HepG2 (cell line): ENCODE data around the gene DENND5B. TPM values are rescaled to one million over a fixed set of nuclear protein-coding genes. Genes with fewer than 3 reads are reported as not detected.
A peak's percentile ranks its signal among the peaks of the same experiment; 100 is the strongest.

Source experiments
- ATAC-seq: fragments of 200-7000 bp; cut with Tn5 transposase; 3 replicates; pipeline ENCODE4 v1.9.1; 2020; ENCODE audit warnings: mild to moderate bottlenecking, moderate library complexity
- BruUV-seq: library from RNA; stranded (reverse); fragments of 400-500 nt; replicated peaks from 2 replicates; lab custom pipeline; 2021; lab: Mats Ljungman, UMichigan
- CTCF ChIA-PET: fragments of 300-600 bp; formaldehyde crosslinking; extraction: SDS; loops from one replicate; lab custom pipeline; 2021; ENCODE audit warnings: low total read pairs, inconsistent platforms, low intra/inter-chr PET ratio; lab: Yijun Ruan, JAX
- POLR2A ChIA-PET: fragments of 350-600 bp; sonication (Branson Sonifier 250); formaldehyde crosslinking; loops from one replicate; lab custom pipeline; 2020; ENCODE audit warnings: antibody characterized with exemption, inconsistent platforms; lab: Yijun Ruan, JAX
- DNase-seq: peaks from one replicate; pipeline ENCODE4 v3.0.0-alpha.2; 2015; ENCODE audit warnings: low spot score
- FAIRE-seq: peaks from 3 replicates; lab custom pipeline; 2011; peaks lifted over from hg19 to GRCh38; lab: Jason Lieb, UNC
- H2AFZ ChIP-seq: one replicate; pipeline ENCODE4 v1.6.1; 2011; ENCODE audit warnings: low read length, inconsistent platforms
- H3K27ac ChIP-seq: fragments of 300-600 bp; 3 replicates; pipeline ENCODE4 v1.8.0; 2011; ENCODE audit warnings: mixed run types, mild to moderate bottlenecking, mixed read lengths, low read length, inconsistent platforms; ENCODE audit not compliant: insufficient read depth; ENCODE audit errors: extremely low read length
- H3K27me3 ChIP-seq, 2 experiments: fragments of 200-600 bp in 1 of 2; 2 replicates in 1 of 2; 3 replicates in 1 of 2; pipeline versions ENCODE4 v1.6.0 to v1.8.0; 2011; ENCODE audit warnings: low read length in 2 of 2, mild to moderate bottlenecking in 2 of 2, moderate library complexity in 2 of 2, inconsistent platforms in 1 of 2; ENCODE audit not compliant: insufficient read depth in 2 of 2, control insufficient read depth in 1 of 2
- H3K36me3 ChIP-seq, 2 experiments: fragments of 200-600 bp in 1 of 2; replicated peaks in 1 of 2; 2 replicates in 1 of 2; 3 replicates in 1 of 2; pipeline versions ENCODE4 v1.5.1 to v1.8.0; 2011; ENCODE audit warnings: low read length in 2 of 2, inconsistent platforms in 1 of 2; ENCODE audit not compliant: insufficient read depth in 2 of 2, control insufficient read depth in 1 of 2
- H3K4me1 ChIP-seq: 2 replicates; pipeline ENCODE4 v1.5.1; 2012; ENCODE audit warnings: low read length, inconsistent platforms; ENCODE audit not compliant: insufficient read depth
- H3K4me2 ChIP-seq: 2 replicates; pipeline ENCODE4 v1.6.0; 2011; ENCODE audit warnings: low read depth, low read length, inconsistent platforms
- H3K4me3 ChIP-seq, 3 experiments: fragments of 200-600 bp in 1 of 3; sonication (generic), shearing (Covaris generic) in 1 of 3; replicated peaks in 1 of 3; 2 replicates each; pipeline ENCODE4 v1.5.1; 2011 to 2016; ENCODE audit warnings: low read length in 3 of 3, inconsistent platforms in 2 of 3, low read depth in 2 of 3, mild to moderate bottlenecking in 2 of 3, control low read depth in 1 of 3, mixed read lengths in 1 of 3; ENCODE audit not compliant: insufficient read depth in 1 of 3
- H3K79me2 ChIP-seq: one replicate; pipeline ENCODE4 v1.6.1; 2011; ENCODE audit warnings: low read length, inconsistent platforms; ENCODE audit not compliant: insufficient read depth
- H3K9ac ChIP-seq: 2 replicates; pipeline ENCODE4 v1.6.0; 2011; ENCODE audit warnings: mild to moderate bottlenecking, low read depth, low read length, inconsistent platforms; ENCODE audit not compliant: insufficient read depth
- H3K9me3 ChIP-seq: 2 replicates; pipeline ENCODE4 v1.5.1; 2012; ENCODE audit warnings: mild to moderate bottlenecking, low read length
- H4K20me1 ChIP-seq: 2 replicates; pipeline ENCODE4 v1.6.0; 2011; ENCODE audit warnings: inconsistent platforms, mild to moderate bottlenecking, low read length, moderate library complexity; ENCODE audit not compliant: insufficient read depth
- CHD2 ChIP-seq: IDR thresholded peaks from 2 replicates; pipeline ENCODE4 v1.6.1; 2011; ENCODE audit warnings: low read depth, low read length, improper control_type of control experiment
- FOSL2 ChIP-seq: sonication (generic); formaldehyde crosslinking; IDR thresholded peaks from 2 replicates; pipeline ENCODE4 v1.4.0; 2020; ENCODE audit warnings: missing genetic modification reagents
- FOXA3 ChIP-seq: IDR thresholded peaks from 2 replicates; pipeline ENCODE4 v1.6.1; 2016; ENCODE audit warnings: missing genetic modification reagents, missing compliant biosample characterization
- MIER2 ChIP-seq: IDR thresholded peaks from 2 replicates; pipeline ENCODE4 v1.6.1; 2016; ENCODE audit warnings: missing biosample characterization, missing genetic modification reagents
- NAIF1 ChIP-seq: sonication (generic); formaldehyde crosslinking; IDR thresholded peaks from 2 replicates; pipeline ENCODE4 v1.5.0; 2020; ENCODE audit warnings: mild to moderate bottlenecking, missing genetic modification reagents, borderline replicate concordance
- POLR2A ChIP-seq, 2 experiments: IDR thresholded peaks; 2 replicates each; pipeline ENCODE4 v1.6.1; 2011; ENCODE audit warnings: low read depth in 2 of 2, low read length in 2 of 2, mild to moderate bottlenecking in 1 of 2, moderate library complexity in 1 of 2; ENCODE audit not compliant: insufficient read depth in 1 of 2
- RNF2 ChIP-seq: fragments of 450-650 bp; conservative IDR thresholded peaks from 2 replicates; pipeline ENCODE4 v1.6.1; 2016; ENCODE audit warnings: low read depth
- SOX13 ChIP-seq, 3 experiments: fragments of 450-650 bp in 1 of 3; sonication (generic) in 1 of 3; formaldehyde crosslinking in 1 of 3; IDR thresholded peaks in 2 of 3; conservative IDR thresholded peaks in 1 of 3; 2 replicates each; pipeline versions ENCODE4 v1.5.0 to v1.6.1; 2016 to 2020; ENCODE audit warnings: antibody characterized with exemption in 1 of 3, mild to moderate bottlenecking in 1 of 3, missing compliant biosample characterization in 1 of 3, missing genetic modification reagents in 1 of 3, moderate library complexity in 1 of 3
- ZFP62 ChIP-seq: sonication (generic); formaldehyde crosslinking; IDR thresholded peaks from 2 replicates; pipeline ENCODE4 v1.4.0; 2020; ENCODE audit warnings: missing genetic modification reagents
- ZFY ChIP-seq: sonication (generic); formaldehyde crosslinking; IDR thresholded peaks from 2 replicates; pipeline ENCODE4 v1.4.0; 2020; ENCODE audit warnings: missing genetic modification reagents
- ZNF207 ChIP-seq: fragments of 450-650 bp; IDR thresholded peaks from 2 replicates; pipeline ENCODE4 v1.6.1; 2016; ENCODE audit warnings: antibody characterized with exemption, borderline replicate concordance
- ZNF3 ChIP-seq: IDR thresholded peaks from 2 replicates; pipeline ENCODE4 v1.7.0; 2017; ENCODE audit warnings: inconsistent platforms
- ZNF572 ChIP-seq: sonication (generic); formaldehyde crosslinking; IDR thresholded peaks from 2 replicates; pipeline ENCODE4 v1.5.1; 2020; ENCODE audit warnings: mild to moderate bottlenecking, missing genetic modification reagents
- ZNF614 ChIP-seq: IDR thresholded peaks from 2 replicates; pipeline ENCODE4 v1.6.1; 2018; ENCODE audit warnings: missing biosample characterization, missing genetic modification reagents, inconsistent platforms, borderline replicate concordance
- ZNF776 ChIP-seq: sonication (generic); formaldehyde crosslinking; IDR thresholded peaks from 2 replicates; pipeline ENCODE4 v1.4.0; 2020; ENCODE audit warnings: mild to moderate bottlenecking, missing genetic modification reagents
- ZNF792 ChIP-seq: IDR thresholded peaks from 2 replicates; pipeline ENCODE4 v1.6.1; 2016
- WGBS: methylation state at CpG from one replicate; pipeline ENCODE4 v1.1.6; 2017; ENCODE audit warnings: low lambda C conversion rate; 5-methylcytosine and 5-hydroxymethylcytosine counted together
- in situ Hi-C: cut with HindIII; loops from 2 replicates; pipeline ENCODE4 v1.10.0; 2017; ENCODE audit warnings: low pct_unique_long_range_greater_than_20kb; ENCODE audit not compliant: extremely low pct_ligation_motif_present
- intact Hi-C: fragments of 100-400 bp; cut with micrococcal nuclease; formaldehyde crosslinking; loops from one replicate; pipeline ENCODE4 v1.10.0; 2022; ENCODE audit not compliant: unreplicated experiment
- polyA plus RNA-seq, 8 experiments: library from polyadenylated mRNA; depleted of rRNA in 3 of 8; stranded (reverse) in 7 of 8; unstranded in 1 of 8; fragments of >200 nt; fragmentation: Illumina TruSeq in 4 of 8; extraction: Trizol in 4 of 8; gene quantifications; 2 replicates each; pipeline versions ENCODE4 v1.2.1 to v1.2.3, GENCODE V29; 2011 to 2016; ENCODE audit warnings: low read depth in 4 of 8, missing spikeins in 1 of 8, mixed read lengths in 1 of 8; ENCODE audit not compliant: insufficient read depth in 1 of 8
- total RNA-seq, 5 experiments: library from RNA; depleted of rRNA; stranded (reverse); fragments of >200 nt; fragmentation: Illumina TruSeq; extraction: Trizol; gene quantifications; 2 replicates each; pipeline ENCODE4 v1.2.3, GENCODE V29; 2016; ENCODE audit warnings: low read depth in 1 of 5
- TF ChIP-seq, protein P1 (sequence below): sonication (generic); formaldehyde crosslinking; IDR thresholded peaks from 2 replicates; pipeline ENCODE4 v1.4.0; 2020; ENCODE audit warnings: low read depth, mild to moderate bottlenecking, missing genetic modification reagents
- TF ChIP-seq, protein P2 (sequence below): sonication (generic); formaldehyde crosslinking; conservative IDR thresholded peaks from 2 replicates; pipeline ENCODE4 v1.8.0; 2022; ENCODE audit warnings: mild to moderate bottlenecking, moderate library complexity, missing genetic modification reagents
- TF ChIP-seq, protein P3 (sequence below): sonication (generic); formaldehyde crosslinking; IDR thresholded peaks from 2 replicates; pipeline ENCODE4 v1.9.0; 2022; ENCODE audit warnings: low read depth, missing genetic modification reagents

The DENND5B gene
- total and polyA plus RNA-seq, 2 of the 13 experiments (the other 11 are each of a cell fraction or from before 2014, with no cell fraction given), result 14.7 to 18.7 TPM

DNA sequence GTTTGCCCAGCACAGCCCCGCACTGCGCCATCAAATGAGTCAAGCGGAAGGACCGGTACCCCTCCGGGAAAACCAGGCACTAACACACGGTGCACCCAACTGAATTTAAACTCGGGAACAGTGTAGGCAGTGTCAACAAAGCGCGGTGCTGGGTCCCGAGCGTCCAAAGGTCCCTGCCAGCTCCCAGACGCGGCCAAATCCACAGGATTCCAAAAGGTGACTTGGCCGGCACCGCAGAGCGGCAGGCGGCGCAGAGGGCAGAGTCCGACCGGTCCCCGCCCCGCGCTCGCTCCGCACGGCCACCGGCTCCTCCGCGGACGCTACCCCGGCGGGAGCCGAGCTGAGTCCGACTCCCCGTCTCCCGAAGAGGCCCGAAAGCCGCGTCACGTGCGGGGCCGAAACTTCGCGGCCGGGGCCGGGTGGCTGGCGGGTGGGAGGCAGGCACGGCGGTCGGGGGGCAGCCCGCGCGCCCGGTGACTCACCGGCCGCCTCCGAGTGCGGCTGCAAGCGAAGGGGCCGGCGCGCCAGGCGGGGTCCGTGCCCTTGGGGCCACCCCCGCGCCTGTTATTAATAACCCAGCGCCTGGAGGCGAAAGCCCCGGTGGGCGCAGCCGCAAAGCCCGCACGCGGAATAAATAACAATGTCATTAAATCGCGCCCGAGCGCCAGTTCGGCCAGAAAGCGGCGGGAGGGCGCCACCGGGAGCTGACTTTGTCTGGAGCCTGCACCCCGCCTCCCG, 863 bp downstream of the DENND5B start:
- peak overlapping the region; percentile 86 to 95 (median 89) for H3K4me3 ChIP-seq
- peak overlapping the region; percentile 96 for H3K9ac ChIP-seq
- TSS peak; percentile 73 for BruUV-seq
- ChIA-PET POLR2A (interaction anchor here (0.6 to 2.2 kb wide), 11 partner anchors 12 to 264 kb away, joined by 3 to 16 read pairs (median 4); partner anchors contain the start of gene SINHCAF), CTCF (no interaction called here)
- WGBS, result 0% methylated on average over 1 of the region's 85 CpGs
- no peaks in the 10 kb centered on the region for H3K36me3 ChIP-seq
- H3K4me2 ChIP-seq, result peak overlapping the region; percentile 76
- no peaks in the 10 kb centered on the region for H3K9me3 ChIP-seq
- DNase-seq (peak; percentile 89), ATAC-seq (peak; percentile 89), FAIRE-seq (peak; percentile 84)
- in situ Hi-C loops (no loop called here), intact Hi-C loops (loop anchor here (5.0 kb wide), 1 partner anchor 158 kb away; no protein-coding TSS in a partner anchor)
- peaks cover 11% of the 10 kb centered on the region; the same call in 1 of the 2 replicates for H4K20me1 ChIP-seq
- peak overlapping the region; percentile 100 for H3K27ac ChIP-seq
- no peak overlapping the region for H2AFZ ChIP-seq
- H3K27me3 ChIP-seq, result no peaks in the 10 kb centered on the region
- H3K4me1 ChIP-seq, result peaks cover 41% of the 10 kb centered on the region
- peaks cover 47% of the 10 kb centered on the region for H3K79me2 ChIP-seq
- no peak for TF ChIP-seq ZNF3 (CRISPR knock-in tag)
- TF ChIP-seq, protein P1, sequence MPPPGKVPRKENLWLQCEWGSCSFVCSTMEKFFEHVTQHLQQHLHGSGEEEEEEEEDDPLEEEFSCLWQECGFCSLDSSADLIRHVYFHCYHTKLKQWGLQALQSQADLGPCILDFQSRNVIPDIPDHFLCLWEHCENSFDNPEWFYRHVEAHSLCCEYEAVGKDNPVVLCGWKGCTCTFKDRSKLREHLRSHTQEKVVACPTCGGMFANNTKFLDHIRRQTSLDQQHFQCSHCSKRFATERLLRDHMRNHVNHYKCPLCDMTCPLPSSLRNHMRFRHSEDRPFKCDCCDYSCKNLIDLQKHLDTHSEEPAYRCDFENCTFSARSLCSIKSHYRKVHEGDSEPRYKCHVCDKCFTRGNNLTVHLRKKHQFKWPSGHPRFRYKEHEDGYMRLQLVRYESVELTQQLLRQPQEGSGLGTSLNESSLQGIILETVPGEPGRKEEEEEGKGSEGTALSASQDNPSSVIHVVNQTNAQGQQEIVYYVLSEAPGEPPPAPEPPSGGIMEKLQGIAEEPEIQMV (CRISPR knock-in tag), result peak; percentile 66; the same call in 1 of the 2 replicates
- peak; percentile 71; the same call in 1 of the 2 replicates for TF ChIP-seq MIER2 (CRISPR knock-in tag)
- TF ChIP-seq FOSL2 (CRISPR knock-in tag), result peak; percentile 85
- peak; percentile 81 for TF ChIP-seq ZNF776 (CRISPR knock-in tag)
- TF ChIP-seq ZNF572 (CRISPR knock-in tag), result peak; percentile 43; the same call in 1 of the 2 replicates
- TF ChIP-seq SOX13 (IDR thresholded peaks at IDR 0.05), result no peak
- TF ChIP-seq SOX13 (CRISPR knock-in tag; conservative IDR thresholded peaks at IDR 0.05 in 1 of 2, IDR thresholded peaks at IDR 0.05 in 1 of 2), result peak in 1 of 2 experiments; percentile 78; a peak in 2 of 4 replicates
- peak; percentile 72 for TF ChIP-seq ZNF792 (CRISPR knock-in tag)
- no peak for TF ChIP-seq ZNF207
- peak; percentile 50; the same call in 1 of the 2 replicates for TF ChIP-seq CHD2
- TF ChIP-seq, protein P2, sequence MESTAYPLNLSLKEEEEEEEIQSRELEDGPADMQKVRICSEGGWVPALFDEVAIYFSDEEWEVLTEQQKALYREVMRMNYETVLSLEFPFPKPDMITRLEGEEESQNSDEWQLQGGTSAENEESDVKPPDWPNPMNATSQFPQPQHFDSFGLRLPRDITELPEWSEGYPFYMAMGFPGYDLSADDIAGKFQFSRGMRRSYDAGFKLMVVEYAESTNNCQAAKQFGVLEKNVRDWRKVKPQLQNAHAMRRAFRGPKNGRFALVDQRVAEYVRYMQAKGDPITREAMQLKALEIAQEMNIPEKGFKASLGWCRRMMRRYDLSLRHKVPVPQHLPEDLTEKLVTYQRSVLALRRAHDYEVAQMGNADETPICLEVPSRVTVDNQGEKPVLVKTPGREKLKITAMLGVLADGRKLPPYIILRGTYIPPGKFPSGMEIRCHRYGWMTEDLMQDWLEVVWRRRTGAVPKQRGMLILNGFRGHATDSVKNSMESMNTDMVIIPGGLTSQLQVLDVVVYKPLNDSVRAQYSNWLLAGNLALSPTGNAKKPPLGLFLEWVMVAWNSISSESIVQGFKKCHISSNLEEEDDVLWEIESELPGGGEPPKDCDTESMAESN, result peak; percentile 67; the same call in 1 of the 2 replicates
- peak; percentile 92 for TF ChIP-seq FOXA3 (CRISPR knock-in tag)
- no peak; the same call in 1 of the 2 replicates for TF ChIP-seq NAIF1 (CRISPR knock-in tag)
- TF ChIP-seq RNF2, result no peak
- TF ChIP-seq ZFP62 (CRISPR knock-in tag), result no peak
- peak; percentile 77 to 85 for TF ChIP-seq POLR2A (IDR thresholded peaks at IDR 0.05; ENCODE audit: insufficient read depth in 1 of 2, low read depth in 2 of 2, low read length in 2 of 2)
- peak; percentile 87; the same call in 1 of the 2 replicates for TF ChIP-seq ZNF614
- TF ChIP-seq, protein P3, sequence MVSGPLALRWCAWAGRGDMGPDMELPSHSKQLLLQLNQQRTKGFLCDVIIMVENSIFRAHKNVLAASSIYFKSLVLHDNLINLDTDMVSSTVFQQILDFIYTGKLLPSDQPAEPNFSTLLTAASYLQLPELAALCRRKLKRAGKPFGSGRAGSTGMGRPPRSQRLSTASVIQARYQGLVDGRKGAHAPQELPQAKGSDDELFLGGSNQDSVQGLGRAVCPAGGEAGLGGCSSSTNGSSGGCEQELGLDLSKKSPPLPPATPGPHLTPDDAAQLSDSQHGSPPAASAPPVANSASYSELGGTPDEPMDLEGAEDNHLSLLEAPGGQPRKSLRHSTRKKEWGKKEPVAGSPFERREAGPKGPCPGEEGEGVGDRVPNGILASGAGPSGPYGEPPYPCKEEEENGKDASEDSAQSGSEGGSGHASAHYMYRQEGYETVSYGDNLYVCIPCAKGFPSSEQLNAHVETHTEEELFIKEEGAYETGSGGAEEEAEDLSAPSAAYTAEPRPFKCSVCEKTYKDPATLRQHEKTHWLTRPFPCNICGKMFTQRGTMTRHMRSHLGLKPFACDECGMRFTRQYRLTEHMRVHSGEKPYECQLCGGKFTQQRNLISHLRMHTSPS (CRISPR knock-in tag), result peak; percentile 73; the same call in 1 of the 2 replicates
- TF ChIP-seq ZFY (CRISPR knock-in tag), result peak; percentile 62; the same call in 1 of the 2 replicates
